ENCODE results near the gene XXYLT1.

DNA sequence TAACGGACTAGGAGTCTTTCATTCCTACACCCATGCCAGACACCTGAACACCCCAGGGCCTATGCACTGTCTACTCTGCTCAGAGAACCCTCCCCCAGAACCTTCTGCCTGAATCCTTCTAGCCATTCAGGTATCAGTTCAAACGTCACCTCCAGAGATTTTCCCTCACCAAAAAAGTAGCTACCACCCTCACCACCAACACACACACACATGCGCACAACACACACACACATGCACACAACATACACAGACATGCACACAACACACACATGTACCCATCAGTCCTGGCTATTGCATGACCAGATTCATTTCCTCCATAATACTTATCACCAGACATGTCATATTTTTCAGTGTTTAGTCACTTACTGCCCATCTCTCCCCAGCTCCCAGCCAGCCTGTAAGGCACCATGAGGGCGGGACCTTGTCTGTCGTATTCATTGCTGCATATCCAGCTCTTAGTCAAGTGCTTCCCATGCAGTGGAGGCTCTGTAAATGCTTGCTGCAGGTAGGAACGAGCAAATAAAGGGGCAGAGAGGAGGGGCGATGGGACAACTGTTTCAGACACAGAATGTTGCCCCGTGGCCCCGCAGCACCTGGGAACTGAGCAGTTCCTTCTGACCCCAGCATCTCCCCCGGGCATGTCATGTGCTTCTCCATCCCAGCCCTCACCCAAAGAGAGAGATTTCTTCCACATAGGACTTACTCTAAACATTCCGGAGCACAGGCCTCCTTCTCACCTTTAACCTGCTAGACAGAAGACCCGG is 29.2 kb downstream of the XXYLT1 start:
- TF ChIP-seq CTCF (IDR thresholded peaks at IDR 0.05; ENCODE audit: insufficient read depth, low read length, poor library complexity, severe bottlenecking) (no peak), EZH2phosphoT487 (conservative IDR thresholded peaks at IDR 0.05; ENCODE audit: low read length) (no peak)

Measured in SU-DHL-6 (cell line).